Stimulated activated CD4-positive, alpha-beta T cell treated with anti-CD3 and anti-CD28 coated beads, Interleukin-1b, Interleukin-23, amount 100 ng/mL, for 24 hours (primary cell): ENCODE data around the gene FGF12.

Experiments used
- DNase-seq, 4 experiments: peaks; one replicate each; pipeline ENCODE4 v3.0.0-alpha.2; 2020; ENCODE audit warnings: low read depth in 4 of 4, low spot score in 1 of 4

Gene FGF12

DNA sequence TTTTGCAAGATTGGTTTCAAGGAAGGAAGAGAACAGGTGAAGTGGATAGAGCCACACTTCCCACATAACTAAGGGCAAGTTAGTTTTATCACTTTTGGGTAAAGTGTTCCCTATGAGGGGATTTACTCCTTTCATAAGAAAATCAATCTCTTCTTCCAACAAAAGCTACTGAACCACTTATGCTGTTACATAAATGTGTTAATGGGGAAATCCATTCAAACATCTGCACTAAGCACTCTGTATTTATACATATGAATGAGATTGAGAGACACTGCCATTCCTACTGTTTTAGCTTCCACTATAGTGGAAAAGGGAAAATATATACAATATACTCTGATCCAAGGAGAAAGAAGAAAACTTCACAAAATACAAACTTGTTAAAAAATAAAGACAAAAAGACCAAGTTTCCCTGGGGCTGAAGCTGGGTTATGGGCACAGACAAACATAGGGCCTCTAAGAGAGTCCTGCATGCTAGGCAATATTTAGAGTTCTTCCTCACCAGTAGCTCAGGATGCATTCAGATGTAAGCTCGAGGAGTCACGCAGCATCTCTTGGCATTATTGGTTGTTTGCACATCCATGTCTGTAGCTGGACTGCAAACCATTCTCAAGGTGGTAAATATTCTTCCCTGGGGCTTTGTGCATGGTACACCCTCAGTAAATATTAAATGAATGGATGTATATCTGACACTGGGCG, 454.2 kb downstream of the FGF12 start:
- no peak for DNase-seq

GRCh38 chr3:192262001-192262400, 465.3 kb downstream of the FGF12 start:
- DNase-seq = no peak

DNA sequence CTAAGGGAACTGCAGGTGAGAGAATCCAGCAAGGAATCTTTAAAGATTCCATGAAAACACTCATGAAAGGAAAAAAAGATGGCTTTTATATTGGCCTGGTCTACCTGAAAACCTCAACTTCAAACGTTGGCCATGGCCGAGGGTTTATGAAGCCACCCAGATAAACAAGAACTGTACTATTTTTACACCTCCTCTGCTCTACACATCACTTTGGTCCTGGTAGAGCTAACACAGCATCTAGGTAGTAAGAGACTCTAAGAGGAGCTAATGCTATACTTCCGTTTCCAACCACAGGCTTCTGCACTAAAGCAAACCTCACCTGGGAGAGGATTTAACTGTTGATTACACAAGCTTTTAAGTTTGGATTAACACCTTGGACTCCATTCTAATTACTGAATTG, 466.2 kb downstream of the FGF12 start:
- no peak for DNase-seq

GRCh38 chr3:192260116-192261010, 467.0 kb downstream of the FGF12 start:
- DNase-seq = no peak

- DNase-seq = no peak
Observed at GRCh38 chr3:192259661-192260060, 467.7 kb downstream of the FGF12 start.

DNA sequence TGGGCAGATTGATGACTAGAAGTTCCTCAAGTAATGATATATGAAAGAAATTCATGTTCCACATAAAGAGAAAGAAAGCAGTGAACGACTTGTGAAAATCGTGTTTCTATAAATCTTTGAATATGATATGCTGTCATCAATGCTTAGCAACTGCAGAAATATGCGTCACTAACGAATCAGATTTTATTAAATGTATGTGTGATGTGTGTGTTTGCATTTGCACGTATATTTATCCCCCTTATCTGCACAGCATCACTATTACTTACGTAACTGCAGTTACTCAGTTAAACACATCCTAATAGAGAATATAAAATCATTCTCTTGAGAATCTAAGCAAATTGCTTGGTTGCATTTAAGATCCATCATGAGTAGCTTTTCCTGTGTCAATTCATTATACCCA, 468.6 kb downstream of the FGF12 start:
- DNase-seq = no peak

GRCh38 chr3:192255839-192256238, 471.5 kb downstream of the FGF12 start:
- no peak for DNase-seq

- DNase-seq = no peak
Observed at GRCh38 chr3:192253138-192253887, 474.0 kb downstream of the FGF12 start.

DNA sequence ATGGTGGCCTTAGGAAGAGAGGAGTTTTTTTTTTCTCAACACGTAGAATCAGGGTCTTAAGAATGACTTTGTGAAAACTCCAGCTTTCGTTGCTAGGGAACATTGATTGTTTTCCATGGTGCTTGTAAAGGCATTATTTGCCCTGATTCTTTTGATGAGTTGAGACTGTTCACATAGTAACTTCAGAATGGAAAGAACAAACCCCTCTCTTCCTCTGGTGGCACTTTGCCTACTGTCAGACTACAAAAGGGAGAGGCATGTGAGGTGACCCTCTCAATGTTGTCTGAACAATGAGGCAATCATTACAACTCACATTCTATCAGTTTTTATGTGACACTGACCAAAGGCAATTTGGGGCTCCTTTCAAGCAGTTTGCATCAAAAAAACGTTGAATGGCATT, 477.8 kb downstream of the FGF12 start:
- no peak for DNase-seq

DNA sequence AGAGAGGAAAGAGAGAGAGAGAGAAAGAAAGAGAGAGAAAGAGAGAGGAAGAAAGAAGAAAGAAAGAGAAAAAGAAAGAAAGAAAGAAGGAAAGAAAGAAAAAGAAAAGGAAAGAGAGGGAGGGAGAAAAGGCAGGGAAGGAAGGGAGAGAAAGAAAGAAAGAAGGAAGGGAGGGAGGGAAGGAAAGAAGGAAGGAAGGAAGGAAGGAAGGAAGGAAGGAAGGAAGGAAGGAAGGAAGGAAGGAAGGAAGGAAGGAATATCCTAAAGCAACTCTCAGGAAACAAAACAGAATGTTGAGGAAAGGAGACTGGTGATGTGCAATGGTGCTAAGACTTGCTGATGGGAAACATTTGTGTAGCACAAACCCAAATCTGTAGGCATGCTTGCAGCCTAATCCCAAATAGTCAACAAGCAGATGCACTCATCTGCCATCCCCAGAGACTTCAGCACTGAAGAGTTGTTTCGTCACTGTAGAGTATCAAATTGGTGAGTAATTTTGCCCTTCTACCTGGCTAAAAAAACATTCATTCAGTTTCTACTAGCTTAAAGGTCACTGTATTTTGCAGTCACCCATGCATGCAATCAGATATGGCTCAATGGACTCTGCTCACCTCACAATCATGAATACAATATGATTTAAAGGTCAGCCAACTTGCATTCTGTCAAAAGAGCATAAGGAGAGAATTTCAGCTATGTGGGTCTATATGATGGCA, 480.3 kb downstream of the FGF12 start:
- DNase-seq = no peak

GRCh38 chr3:192244591-192244990, 482.8 kb downstream of the FGF12 start:
- DNase-seq = no peak

GRCh38 chr3:192239956-192240355, 487.4 kb downstream of the FGF12 start:
- no peak for DNase-seq

DNA sequence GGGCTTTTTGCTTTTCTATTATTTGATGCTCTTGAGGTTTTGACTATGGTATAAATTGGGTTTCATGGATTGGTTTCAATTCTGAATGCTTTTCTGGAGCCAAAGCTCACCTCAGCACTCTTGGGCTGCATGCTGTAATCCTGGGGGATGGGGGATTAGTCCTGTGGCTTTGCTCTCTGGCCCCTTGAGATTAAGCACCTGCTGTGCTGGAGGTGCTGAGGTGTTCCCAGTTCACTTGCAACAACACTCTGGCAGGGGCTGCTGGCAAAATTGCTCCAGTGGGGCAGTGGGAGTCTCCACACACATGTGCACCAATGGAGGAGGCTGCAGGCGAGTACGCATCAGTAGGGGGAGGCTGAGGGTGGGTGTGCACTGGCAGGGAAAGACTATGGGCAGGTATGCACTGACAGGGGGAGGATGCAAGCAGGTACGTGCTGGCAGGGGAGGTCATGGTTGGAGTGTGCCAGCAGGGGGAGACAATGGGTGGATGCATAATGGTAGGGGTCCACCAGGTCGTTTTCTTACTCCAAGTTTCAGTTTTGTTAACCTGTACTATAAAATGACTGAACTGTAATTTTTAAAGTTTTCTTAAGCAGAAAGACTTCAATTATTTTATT, 489.2 kb downstream of the FGF12 start:
- no peak for DNase-seq

DNA sequence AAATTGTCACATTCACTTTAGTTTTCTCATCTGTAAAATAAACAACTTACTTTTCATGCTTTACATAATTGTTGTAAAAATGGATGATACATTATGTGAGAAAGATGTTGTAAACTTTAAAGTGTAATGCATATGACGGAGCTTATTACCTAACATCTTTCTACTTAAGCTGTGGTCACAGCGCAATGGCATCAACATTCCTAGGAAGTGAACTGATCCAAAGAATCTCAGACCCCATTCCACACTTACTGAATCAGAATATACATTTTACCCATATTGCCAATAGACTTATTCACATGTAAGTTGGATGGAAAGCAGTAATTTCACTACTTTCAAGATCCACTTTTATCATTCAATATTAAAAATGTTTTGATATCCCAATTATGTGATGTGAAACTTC, 497.5 kb downstream of the FGF12 start:
- DNase-seq = no peak

- no peak for DNase-seq
Observed at GRCh38 chr3:192224634-192225155, 502.6 kb downstream of the FGF12 start.

GRCh38 chr3:192223815-192224214, 503.5 kb downstream of the FGF12 start:
- DNase-seq = no peak

DNA sequence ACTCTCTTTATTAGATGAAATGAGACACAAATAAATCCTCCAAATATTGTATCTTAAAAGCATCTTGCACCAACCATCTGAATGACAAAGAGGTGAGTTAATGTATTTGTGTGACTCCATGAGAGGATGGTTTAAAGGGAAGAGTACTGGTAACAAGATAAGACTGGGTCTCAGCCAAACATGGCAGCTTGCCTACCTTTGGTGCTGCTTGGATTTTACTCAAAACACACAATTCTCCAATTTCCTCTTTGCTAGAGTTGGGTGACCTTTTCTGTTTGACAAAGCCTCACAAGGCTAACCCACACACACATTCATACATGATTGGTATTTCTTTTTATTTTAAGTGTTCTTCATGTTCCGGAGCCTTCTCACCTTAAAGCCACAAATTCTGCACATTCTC, 506.4 kb downstream of the FGF12 start:
- DNase-seq = no peak

GRCh38 chr3:192219926-192220325, 507.4 kb downstream of the FGF12 start:
- DNase-seq = no peak

- no peak for DNase-seq
Observed at GRCh38 chr3:192216067-192216466, 511.3 kb downstream of the FGF12 start.

GRCh38 chr3:192212979-192213378, 514.4 kb downstream of the FGF12 start:
- DNase-seq = no peak
